Transverse colon (tissue), 4 donors: Measurements from ENCODE around the gene RSRC2. TPM values are rescaled to one million over a fixed set of nuclear protein-coding genes. Genes with fewer than 3 reads are reported as not detected.

Experiments used
- DNase-seq: peaks from one replicate; pipeline ENCODE4 v3.0.0-alpha.2; 2019
- H3K27ac ChIP-seq, 4 donors: fragments of 200-600 bp; sonication (generic); 2 replicates each; pipeline ENCODE4 v1.5.1; 2016 to 2018; ENCODE audit warnings: inconsistent platforms in 4 of 4
- H3K27me3 ChIP-seq: fragments of 200-600 bp; sonication (generic); 2 replicates; pipeline ENCODE4 v1.5.1; 2017; ENCODE audit warnings: inconsistent platforms
- H3K36me3 ChIP-seq, 4 donors: fragments of 200-600 bp; sonication (generic); 2 replicates each; pipeline ENCODE4 v1.5.1; 2017 to 2019; ENCODE audit warnings: inconsistent platforms in 4 of 4
- H3K4me1 ChIP-seq, 4 donors: fragments of 200-600 bp; sonication (generic); 2 replicates each; pipeline ENCODE4 v1.5.1; 2017 to 2020; ENCODE audit warnings: inconsistent platforms in 4 of 4
- H3K4me3 ChIP-seq, 4 donors: fragments of 200-600 bp; sonication (generic); 1 replicate in 1 of 4; 2 replicates in 3 of 4; pipeline versions ENCODE4 v1.5.1 to v1.6.1; 2017 to 2019; ENCODE audit warnings: inconsistent platforms in 4 of 4
- H3K9me3 ChIP-seq, 2 donors: fragments of 200-600 bp; sonication (generic); 2 replicates each; pipeline ENCODE4 v1.5.1; 2017 to 2019; ENCODE audit warnings: inconsistent platforms in 2 of 2
- EP300 ChIP-seq: sonication (generic); formaldehyde crosslinking; IDR thresholded peaks from one replicate; pipeline ENCODE4 v1.6.1; 2017; ENCODE audit warnings: antibody characterized with exemption, low read depth
- POLR2A ChIP-seq: fragments of 450-650 bp; IDR thresholded peaks from one replicate; pipeline ENCODE4 v1.6.1; 2016; ENCODE audit warnings: antibody characterized with exemption, mild to moderate bottlenecking, moderate library complexity
- POLR2AphosphoS5 ChIP-seq, 3 donors: sonication (generic); formaldehyde crosslinking; IDR thresholded peaks; one replicate each; pipeline ENCODE4 v1.6.1; 2016; ENCODE audit warnings: antibody characterized with exemption in 3 of 3
- WGBS, 2 donors: methylation state at CpG; one replicate each; pipeline ENCODE4 v1.1.5; 2018; ENCODE audit warnings: low coverage in 1 of 2; 5-methylcytosine and 5-hydroxymethylcytosine counted together
- in situ Hi-C, 4 donors: fragments of 200-750 bp; cut with MboI; loops; one replicate each; pipeline versions ENCODE4 v1.15.0 to v1.15.1; 2017; ENCODE audit warnings: low sequenced_read_pairs in 3 of 4, low pct_ligation_motif_present in 1 of 4, low pct_unique_long_range_greater_than_20kb in 1 of 4
- intact Hi-C: fragments of 100-400 bp; cut with DNase I; formaldehyde crosslinking; loops from one replicate; pipeline ENCODE4 v1.15.1; 2023; ENCODE audit warnings: low total_unique reads
- total RNA-seq, 4 donors: library from RNA; depleted of rRNA; stranded (reverse); fragments of >200 nt; gene quantifications; one replicate each; pipeline ENCODE4 v1.1.0, GENCODE V29; 2016
- TF ChIP-seq, protein P1 (sequence below), 5 experiments: fragments of 200-600 bp in 3 of 5; fragments of 450-650 bp in 2 of 5; sonication (generic) in 3 of 5; IDR thresholded peaks; 1 replicate in 2 of 5; 2 replicates in 3 of 5; pipeline ENCODE4 v1.5.1; 2016 to 2017; ENCODE audit warnings: antibody characterized with exemption in 5 of 5, inconsistent platforms in 3 of 5, mild to moderate bottlenecking in 2 of 5, moderate library complexity in 1 of 5

RSRC2 gene
- total RNA-seq, 4 donors from 2014 or later = 73.4 to 251 (median 99.7) TPM

DNA sequence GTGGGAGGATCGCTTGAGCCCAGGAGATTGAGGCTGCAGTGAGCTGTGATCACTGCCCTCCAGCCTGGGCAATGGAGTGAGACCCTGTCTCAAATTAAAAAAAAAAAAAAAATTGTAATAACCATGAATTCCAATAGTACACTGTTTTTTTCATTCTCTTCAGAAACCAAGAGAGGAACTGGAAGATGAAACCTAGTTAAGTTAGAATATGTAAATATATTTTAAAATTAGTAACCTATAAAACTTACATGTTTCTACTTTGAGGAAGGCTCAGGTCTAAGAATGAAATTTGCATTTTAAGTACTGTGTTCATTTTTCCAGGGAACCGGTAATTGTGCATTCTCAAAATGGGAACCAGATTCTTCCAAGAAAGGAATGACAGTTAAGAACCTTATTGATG, 19.1 kb upstream of the RSRC2 start:
- Histone ChIP-seq H3K27ac (no peak overlapping the region), H3K9me3 (no peaks in the 10 kb centered on the region), H3K4me3 (no peak overlapping the region), H3K36me3 (peaks cover 0 to 6% (median 0%) of the 10 kb centered on the region in 4 donors), H3K27me3 (no peaks in the 10 kb centered on the region), H3K4me1 (no peaks in the 10 kb centered on the region)
- DNase-seq = no peak
- 87 to 91% methylated on average over 1 to 2 of the region's 2 CpGs for WGBS, 2 donors
- TF ChIP-seq POLR2AphosphoS5 (IDR thresholded peaks at IDR 0.05) (no peak), POLR2A (no peak), EP300 (no peak)
- TF ChIP-seq, protein P1, sequence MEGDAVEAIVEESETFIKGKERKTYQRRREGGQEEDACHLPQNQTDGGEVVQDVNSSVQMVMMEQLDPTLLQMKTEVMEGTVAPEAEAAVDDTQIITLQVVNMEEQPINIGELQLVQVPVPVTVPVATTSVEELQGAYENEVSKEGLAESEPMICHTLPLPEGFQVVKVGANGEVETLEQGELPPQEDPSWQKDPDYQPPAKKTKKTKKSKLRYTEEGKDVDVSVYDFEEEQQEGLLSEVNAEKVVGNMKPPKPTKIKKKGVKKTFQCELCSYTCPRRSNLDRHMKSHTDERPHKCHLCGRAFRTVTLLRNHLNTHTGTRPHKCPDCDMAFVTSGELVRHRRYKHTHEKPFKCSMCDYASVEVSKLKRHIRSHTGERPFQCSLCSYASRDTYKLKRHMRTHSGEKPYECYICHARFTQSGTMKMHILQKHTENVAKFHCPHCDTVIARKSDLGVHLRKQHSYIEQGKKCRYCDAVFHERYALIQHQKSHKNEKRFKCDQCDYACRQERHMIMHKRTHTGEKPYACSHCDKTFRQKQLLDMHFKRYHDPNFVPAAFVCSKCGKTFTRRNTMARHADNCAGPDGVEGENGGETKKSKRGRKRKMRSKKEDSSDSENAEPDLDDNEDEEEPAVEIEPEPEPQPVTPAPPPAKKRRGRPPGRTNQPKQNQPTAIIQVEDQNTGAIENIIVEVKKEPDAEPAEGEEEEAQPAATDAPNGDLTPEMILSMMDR (IDR thresholded peaks at IDR 0.05) = no peak
- intact Hi-C loops (no loop called here), in situ Hi-C loops (no loop called here)

DNA sequence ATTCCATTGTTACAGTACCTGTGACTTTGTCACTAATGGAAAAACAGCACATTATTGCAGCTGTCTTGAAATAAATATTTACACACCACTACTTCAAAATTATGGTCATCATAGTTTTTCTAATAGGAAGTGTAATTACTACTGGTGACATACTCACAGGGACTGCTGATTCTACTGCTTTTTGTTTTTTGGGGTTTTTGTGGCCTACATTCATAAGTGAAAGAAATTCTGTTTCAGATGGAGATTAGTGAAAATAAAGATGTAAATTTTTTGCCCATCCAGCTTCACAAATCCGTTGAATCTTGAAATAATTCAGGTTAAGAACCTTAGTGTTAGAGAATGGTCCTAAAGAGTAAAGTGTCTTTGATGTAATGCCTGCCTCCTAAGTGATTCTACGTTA, 17.8 kb upstream of the RSRC2 start:
- H3K27me3 ChIP-seq = no peaks in the 10 kb centered on the region
- intact Hi-C loops (no loop called here), in situ Hi-C loops (no loop called here)
- DNase-seq = no peak
- no peak for TF ChIP-seq POLR2A
- TF ChIP-seq, protein P1 (IDR thresholded peaks at IDR 0.05) = no peak
- no peak for TF ChIP-seq POLR2AphosphoS5 (IDR thresholded peaks at IDR 0.05)
- TF ChIP-seq EP300 = no peak
- H3K36me3 ChIP-seq = peaks cover 0 to 6% (median 2%) of the 10 kb centered on the region in 4 donors
- no peaks in the 10 kb centered on the region for H3K9me3 ChIP-seq
- H3K4me3 ChIP-seq = no peak overlapping the region
- 74 to 86% methylated on average over 2 of the region's 2 CpGs for WGBS, 2 donors
- no peak overlapping the region for H3K27ac ChIP-seq
- no peaks in the 10 kb centered on the region for H3K4me1 ChIP-seq

DNA sequence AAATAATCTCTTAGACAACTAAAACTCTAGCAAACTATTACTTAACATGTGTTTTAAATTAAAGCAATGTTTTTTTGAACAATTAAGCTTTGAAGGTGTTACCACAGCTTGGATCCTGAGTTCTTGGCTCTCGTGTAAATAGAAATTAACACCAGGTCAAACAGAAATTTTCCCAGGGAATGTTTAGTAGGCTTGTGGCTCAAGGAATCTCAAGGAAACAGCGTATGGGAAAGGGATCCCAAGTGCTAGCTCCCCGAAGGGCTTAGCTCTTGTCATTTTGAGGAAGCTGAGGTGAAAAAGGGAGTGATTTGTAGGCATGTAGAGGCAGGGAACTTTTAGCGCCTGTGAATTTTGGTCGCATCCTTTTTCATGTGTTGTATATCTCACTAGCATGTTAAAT, 11.8 kb upstream of the RSRC2 start:
- Histone ChIP-seq H3K4me3 (no peak overlapping the region), H3K27ac (no peak overlapping the region), H3K27me3 (no peaks in the 10 kb centered on the region), H3K4me1 (no peaks in the 10 kb centered on the region), H3K36me3 (peaks cover 0 to 8% (median 2%) of the 10 kb centered on the region in 4 donors), H3K9me3 (no peaks in the 10 kb centered on the region)
- DNase-seq = no peak
- in situ Hi-C loops = no loop called here
- intact Hi-C loops = no loop called here
- 93 to 94% methylated on average over 3 to 5 of the region's 5 CpGs for WGBS, 2 donors
- TF ChIP-seq POLR2AphosphoS5 (IDR thresholded peaks at IDR 0.05) (no peak), EP300 (no peak), POLR2A (no peak)
- TF ChIP-seq, protein P1 (IDR thresholded peaks at IDR 0.05) = no peak

DNA sequence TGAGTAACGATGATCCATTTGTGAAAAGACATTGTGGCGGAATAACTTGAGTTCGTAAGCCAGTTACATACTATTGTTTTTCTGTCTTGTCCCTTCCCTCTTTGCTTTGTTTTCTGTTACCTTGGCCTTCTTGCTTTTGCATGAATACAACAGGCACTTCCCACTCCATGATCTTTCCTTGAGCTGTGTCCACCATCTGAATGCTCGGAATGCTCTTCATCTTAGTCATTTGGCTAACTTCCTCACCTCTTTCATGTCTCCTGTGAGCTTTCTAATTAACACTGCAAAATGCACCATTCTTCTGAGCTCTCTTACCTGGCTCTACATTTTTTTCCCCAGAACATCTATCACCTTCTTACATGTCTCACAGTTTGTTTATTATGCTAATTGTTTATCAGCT, 10.3 kb upstream of the RSRC2 start:
- Histone ChIP-seq H3K4me3 (no peak overlapping the region), H3K36me3 (peaks cover 0 to 8% (median 2%) of the 10 kb centered on the region in 4 donors), H3K27ac (no peak overlapping the region), H3K27me3 (no peaks in the 10 kb centered on the region), H3K9me3 (no peaks in the 10 kb centered on the region), H3K4me1 (no peaks in the 10 kb centered on the region)
- DNase-seq = no peak
- WGBS, 2 donors = 92 to 100% methylated on average over 4 of the region's 4 CpGs
- TF ChIP-seq POLR2A (no peak), EP300 (no peak), POLR2AphosphoS5 (IDR thresholded peaks at IDR 0.05) (no peak)
- TF ChIP-seq, protein P1 (IDR thresholded peaks at IDR 0.05) = no peak
- in situ Hi-C loops (no loop called here), intact Hi-C loops (no loop called here)
